ENCODE results near the gene NQO2.

DNA sequence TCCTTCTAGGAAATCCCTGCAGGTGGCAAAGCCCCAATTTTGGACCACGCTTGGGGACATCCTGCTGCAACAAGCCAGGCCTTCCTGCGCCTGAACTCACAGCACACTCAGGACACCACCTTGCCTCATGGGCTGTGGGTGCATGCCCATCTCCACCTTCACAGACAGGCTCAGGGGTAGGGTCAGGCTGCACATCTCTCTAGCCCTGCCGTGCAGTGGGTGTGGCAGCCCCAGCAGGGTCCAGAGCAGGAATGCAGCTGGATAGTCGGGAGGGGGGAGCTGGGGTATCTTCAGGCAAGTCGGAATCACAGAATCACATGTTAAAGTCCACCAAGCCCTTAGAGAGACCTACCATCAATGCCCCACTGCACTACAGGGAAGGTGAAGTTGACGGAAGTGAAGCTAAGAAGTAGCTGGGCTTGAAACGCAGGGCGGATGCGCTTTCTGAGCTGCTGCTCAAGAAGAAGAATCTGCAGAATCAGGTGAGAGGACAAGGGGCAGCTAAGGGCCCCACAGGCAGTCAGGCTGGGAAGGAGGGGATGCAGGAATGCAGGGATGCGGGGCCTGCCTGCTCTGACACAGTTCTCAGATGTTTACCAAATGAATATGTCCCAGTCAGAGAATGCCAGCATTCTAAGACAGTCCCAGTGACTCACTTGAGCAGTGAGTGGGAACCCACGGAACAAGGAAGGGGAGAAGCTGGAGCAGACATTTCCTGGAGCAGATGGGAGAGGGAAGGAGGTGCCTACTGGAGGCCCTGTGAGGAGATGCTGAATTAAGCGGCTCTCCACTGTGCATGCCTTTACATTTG lies 39.6 kb upstream of the NQO2 start:
- TF ChIP-seq CTCF (IDR thresholded peaks at IDR 0.05; ENCODE audit: borderline replicate concordance, extremely low read depth, low read length, poor library complexity, severe bottlenecking): no peak
- no peak for TF ChIP-seq EZH2 (IDR thresholded peaks at IDR 0.05; ENCODE audit: borderline replicate concordance, low read depth, low read length, severe bottlenecking)

Data from DND-41 (cell line).